ENCODE measurements around the gene NSUN6. TPM values are rescaled to one million over a fixed set of nuclear protein-coding genes. Genes with fewer than 3 reads are reported as not detected.

NSUN6 gene
- total RNA-seq, 2 experiments from 2014 or later = 20.7 to 21.3 TPM

GRCh38 chr10:18687706-18688105 is 36.3 kb upstream of the NSUN6 start:
- ChIA-PET CTCF (no interaction called here), POLR2A (interaction anchor here (0.7 kb wide), 1 partner anchor 13 kb away, joined by 3 read pairs; no protein-coding TSS in a partner anchor)
- Mint-ChIP-seq H3K4me1 (ENCODE audit: low read depth) (peaks cover 13% of the 10 kb centered on the region), H3K27ac (no peak overlapping the region), H3K9me3 (no peaks in the 10 kb centered on the region), H3K4me3 (no peak overlapping the region), H3K27me3 (no peaks in the 10 kb centered on the region), H3K36me3 (ENCODE audit: low read depth) (peaks cover 5% of the 10 kb centered on the region)
- intact Hi-C loops (cut with micrococcal nuclease) = no loop called here
- DNase-seq = no peak
- no peak for ATAC-seq
- TF ChIP-seq, protein P1, sequence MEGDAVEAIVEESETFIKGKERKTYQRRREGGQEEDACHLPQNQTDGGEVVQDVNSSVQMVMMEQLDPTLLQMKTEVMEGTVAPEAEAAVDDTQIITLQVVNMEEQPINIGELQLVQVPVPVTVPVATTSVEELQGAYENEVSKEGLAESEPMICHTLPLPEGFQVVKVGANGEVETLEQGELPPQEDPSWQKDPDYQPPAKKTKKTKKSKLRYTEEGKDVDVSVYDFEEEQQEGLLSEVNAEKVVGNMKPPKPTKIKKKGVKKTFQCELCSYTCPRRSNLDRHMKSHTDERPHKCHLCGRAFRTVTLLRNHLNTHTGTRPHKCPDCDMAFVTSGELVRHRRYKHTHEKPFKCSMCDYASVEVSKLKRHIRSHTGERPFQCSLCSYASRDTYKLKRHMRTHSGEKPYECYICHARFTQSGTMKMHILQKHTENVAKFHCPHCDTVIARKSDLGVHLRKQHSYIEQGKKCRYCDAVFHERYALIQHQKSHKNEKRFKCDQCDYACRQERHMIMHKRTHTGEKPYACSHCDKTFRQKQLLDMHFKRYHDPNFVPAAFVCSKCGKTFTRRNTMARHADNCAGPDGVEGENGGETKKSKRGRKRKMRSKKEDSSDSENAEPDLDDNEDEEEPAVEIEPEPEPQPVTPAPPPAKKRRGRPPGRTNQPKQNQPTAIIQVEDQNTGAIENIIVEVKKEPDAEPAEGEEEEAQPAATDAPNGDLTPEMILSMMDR (IDR thresholded peaks at IDR 0.05) = no peak

GRCh38 chr10:18687195-18687594 is 35.8 kb upstream of the NSUN6 start:
- TF ChIP-seq, protein P1 (IDR thresholded peaks at IDR 0.05) = no peak
- intact Hi-C loops (cut with micrococcal nuclease) = no loop called here
- POLR2A ChIA-PET = interaction anchor here (0.7 kb wide), 1 partner anchor 13 kb away, joined by 3 read pairs; no protein-coding TSS in a partner anchor
- Mint-ChIP-seq H3K4me1 (ENCODE audit: low read depth) (peaks cover 18% of the 10 kb centered on the region), H3K27me3 (no peaks in the 10 kb centered on the region), H3K9me3 (no peaks in the 10 kb centered on the region), H3K4me3 (no peak overlapping the region), H3K36me3 (ENCODE audit: low read depth) (peaks cover 9% of the 10 kb centered on the region), H3K27ac (no peak overlapping the region)
- CTCF ChIA-PET = no interaction called here
- no peak for DNase-seq
- ATAC-seq = no peak

DNA sequence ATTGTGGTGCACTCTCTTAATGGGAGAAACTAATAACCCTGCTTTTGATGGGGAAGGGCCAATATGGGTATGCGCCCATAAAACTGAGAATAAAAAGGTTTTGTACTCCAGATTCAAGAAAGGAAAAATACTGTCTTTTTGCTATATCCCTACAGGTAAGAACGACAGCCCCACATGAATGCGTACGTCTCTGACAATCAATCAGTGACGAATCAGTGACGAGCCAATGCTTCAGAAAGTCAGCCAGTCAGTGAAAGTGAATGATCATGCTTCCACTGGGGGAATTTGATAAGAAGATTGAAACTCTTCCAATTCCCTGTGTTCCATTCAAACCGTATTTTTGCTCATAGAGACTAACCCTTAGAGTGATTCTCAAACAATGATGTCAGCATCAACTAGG is 34.2 kb upstream of the NSUN6 start:
- H3K27me3 Mint-ChIP-seq = no peaks in the 10 kb centered on the region
- ChIA-PET CTCF (no interaction called here), POLR2A (interaction anchor here (0.6 kb wide), 1 partner anchor 27 kb away, joined by 3 read pairs; no protein-coding TSS in a partner anchor)
- H3K36me3 Mint-ChIP-seq (ENCODE audit: low read depth) = peaks cover 11% of the 10 kb centered on the region
- H3K9me3 Mint-ChIP-seq = no peaks in the 10 kb centered on the region
- intact Hi-C loops (cut with micrococcal nuclease) = no loop called here
- no peak for DNase-seq
- ATAC-seq = no peak
- peaks cover 19% of the 10 kb centered on the region for H3K4me1 Mint-ChIP-seq (ENCODE audit: low read depth)
- no peak overlapping the region for H3K4me3 Mint-ChIP-seq
- H3K27ac Mint-ChIP-seq = no peak overlapping the region
- TF ChIP-seq, protein P1 (IDR thresholded peaks at IDR 0.05) = no peak

DNA sequence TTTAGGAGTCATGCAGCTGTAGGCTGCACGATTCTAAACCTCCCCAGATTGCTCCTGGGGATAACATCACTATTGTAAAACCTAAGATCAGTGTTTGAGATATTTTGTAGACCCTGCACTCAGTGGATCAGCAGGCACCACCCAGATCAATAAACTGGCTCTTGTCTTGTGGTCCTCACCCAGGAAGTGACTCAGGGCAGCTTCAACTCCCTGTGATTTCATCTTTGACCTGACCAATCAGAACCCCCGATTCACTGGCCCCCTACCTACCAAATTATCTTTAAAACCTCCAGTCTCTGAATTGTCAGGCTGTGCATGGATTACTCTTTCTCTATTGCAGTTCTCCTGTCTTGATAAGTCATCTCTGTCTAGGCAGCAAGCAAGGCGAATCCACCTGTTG is 33.6 kb upstream of the NSUN6 start:
- ATAC-seq = peak; percentile 76
- intact Hi-C loops (cut with micrococcal nuclease) = no loop called here
- TF ChIP-seq, protein P1 (IDR thresholded peaks at IDR 0.05) = no peak
- Mint-ChIP-seq H3K27me3 (no peaks in the 10 kb centered on the region), H3K9me3 (no peaks in the 10 kb centered on the region), H3K4me3 (no peak overlapping the region), H3K4me1 (ENCODE audit: low read depth) (peaks cover 19% of the 10 kb centered on the region), H3K36me3 (ENCODE audit: low read depth) (peaks cover 11% of the 10 kb centered on the region), H3K27ac (no peak overlapping the region)
- ChIA-PET POLR2A (no interaction called here), CTCF (no interaction called here)
- DNase-seq = peak; percentile 35

- peaks cover 11% of the 10 kb centered on the region for H3K36me3 Mint-ChIP-seq (ENCODE audit: low read depth)
- no peak for DNase-seq
- CTCF ChIA-PET = no interaction called here
- intact Hi-C loops (cut with micrococcal nuclease) = no loop called here
- ATAC-seq = no peak
- no peaks in the 10 kb centered on the region for H3K27me3 Mint-ChIP-seq
- H3K9me3 Mint-ChIP-seq = no peaks in the 10 kb centered on the region
- POLR2A ChIA-PET = interaction anchor here (1.8 kb wide), 1 partner anchor 25 kb away, joined by 5 read pairs; the partner anchor contains the start of gene ARL5B
- no peak overlapping the region for H3K4me3 Mint-ChIP-seq
- H3K4me1 Mint-ChIP-seq (ENCODE audit: low read depth) = peaks cover 19% of the 10 kb centered on the region
- H3K27ac Mint-ChIP-seq = no peak overlapping the region
- TF ChIP-seq, protein P1 (IDR thresholded peaks at IDR 0.05) = no peak
These were observed 33.0 kb upstream of the NSUN6 start for GRCh38 chr10:18684416-18684815.

Measured in activated CD8-positive, alpha-beta T cell treated with anti-CD3 and anti-CD28 coated beads for 36 hours (primary cell).